Breast epithelium (tissue), 4 donors: ENCODE data around the gene PRDM1. TPM values are rescaled to one million over a fixed set of nuclear protein-coding genes. Genes with fewer than 3 reads are reported as not detected.

Source experiments
- DNase-seq, 2 donors: peaks; one replicate each; pipeline ENCODE4 v3.0.0-alpha.2; 2019; ENCODE audit warnings: low spot score in 2 of 2
- H3K27ac ChIP-seq, 2 donors: fragments of 200-600 bp; sonication (generic) in 1 of 2; one replicate each; pipeline ENCODE4 v1.5.1; 2016 to 2019; ENCODE audit warnings: mild to moderate bottlenecking in 1 of 2
- H3K27me3 ChIP-seq, 2 donors: fragments of 200-600 bp; sonication (generic) in 1 of 2; one replicate each; pipeline versions ENCODE4 v1.5.1 to v1.6.0; 2017 to 2019; ENCODE audit warnings: control low read depth in 1 of 2, mild to moderate bottlenecking in 1 of 2
- H3K36me3 ChIP-seq: fragments of 200-600 bp; one replicate; pipeline ENCODE4 v1.5.1; 2019
- H3K4me1 ChIP-seq, 2 donors: fragments of 200-600 bp; sonication (generic); one replicate each; pipeline ENCODE4 v1.5.1; 2016 to 2019; ENCODE audit warnings: control low read depth in 1 of 2
- H3K4me3 ChIP-seq, 3 donors: fragments of 200-600 bp; sonication (generic); 1 replicate in 2 of 3; 2 replicates in 1 of 3; pipeline ENCODE4 v1.5.1; 2016 to 2019; ENCODE audit warnings: mild to moderate bottlenecking in 3 of 3, moderate library complexity in 2 of 3
- H3K9me3 ChIP-seq, 2 donors: fragments of 200-600 bp; sonication (generic) in 1 of 2; one replicate each; pipeline ENCODE4 v1.5.1; 2016 to 2019; ENCODE audit warnings: control low read depth in 1 of 2
- CTCF ChIP-seq, 3 donors: fragments of 450-650 bp; IDR thresholded peaks; one replicate each; pipeline ENCODE4 v1.5.1; 2016 to 2017; ENCODE audit warnings: antibody characterized with exemption in 3 of 3, mild to moderate bottlenecking in 3 of 3, moderate library complexity in 3 of 3
- POLR2A ChIP-seq: fragments of 450-650 bp; IDR thresholded peaks from one replicate; pipeline ENCODE4 v1.6.1; 2016; ENCODE audit warnings: antibody characterized with exemption, mild to moderate bottlenecking, moderate library complexity
- POLR2AphosphoS5 ChIP-seq, 3 donors: sonication (generic); formaldehyde crosslinking; IDR thresholded peaks; one replicate each; pipeline ENCODE4 v1.6.1; 2017; ENCODE audit warnings: antibody characterized with exemption in 3 of 3
- intact Hi-C: fragments of 100-400 bp; cut with DNase I; formaldehyde crosslinking; loops from one replicate; pipeline ENCODE4 v1.15.1; 2023; ENCODE audit warnings: low total_unique reads
- total RNA-seq, 3 donors: library from RNA; depleted of rRNA; stranded (reverse); fragments of >200 nt; gene quantifications; one replicate each; pipeline ENCODE4 v1.1.0, GENCODE V29; 2016

PRDM1 gene
- total RNA-seq, 3 donors from 2014 or later = 6.9 to 16.0 (median 13.1) TPM

- no peaks in the 10 kb centered on the region for H3K9me3 ChIP-seq
- intact Hi-C loops = no loop called here
- no peaks in the 10 kb centered on the region for H3K36me3 ChIP-seq
- H3K4me1 ChIP-seq = no peaks in the 10 kb centered on the region
- H3K27me3 ChIP-seq = no peaks in the 10 kb centered on the region
- DNase-seq = no peak
- TF ChIP-seq CTCF (IDR thresholded peaks at IDR 0.05) = no peak
- no peak for TF ChIP-seq POLR2A
- H3K4me3 ChIP-seq = peak overlapping the region in 1 of 3 donors; percentile 7
- H3K27ac ChIP-seq = peak overlapping the region in 1 of 2 donors; percentile 56
These were observed 8.3 kb downstream of the PRDM1 start for GRCh38 chr6:106094261-106094963.

GRCh38 chr6:106094964-106095335 is 8.8 kb downstream of the PRDM1 start:
- H3K9me3 ChIP-seq = no peaks in the 10 kb centered on the region
- no peak overlapping the region for H3K27ac ChIP-seq
- H3K4me3 ChIP-seq = no peak overlapping the region
- no peak for DNase-seq
- intact Hi-C loops = no loop called here
- no peak for TF ChIP-seq POLR2A
- no peak for TF ChIP-seq POLR2AphosphoS5 (IDR thresholded peaks at IDR 0.05)
- TF ChIP-seq CTCF (IDR thresholded peaks at IDR 0.05) = no peak
- no peaks in the 10 kb centered on the region for H3K4me1 ChIP-seq
- H3K27me3 ChIP-seq = no peaks in the 10 kb centered on the region
- H3K36me3 ChIP-seq = no peaks in the 10 kb centered on the region

GRCh38 chr6:106097411-106098231 is 11.5 kb downstream of the PRDM1 start:
- Histone ChIP-seq H3K4me3 (peak overlapping the region; percentile 36 to 58 (median 42)), H3K27ac (peak overlapping the region; percentile 62 to 81), H3K9me3 (no peaks in the 10 kb centered on the region), H3K36me3 (no peaks in the 10 kb centered on the region), H3K4me1 (no peaks in the 10 kb centered on the region), H3K27me3 (no peaks in the 10 kb centered on the region)
- intact Hi-C loops = no loop called here
- no peak for DNase-seq
- peak in 1 of 3 donors; percentile 35 for TF ChIP-seq POLR2AphosphoS5 (IDR thresholded peaks at IDR 0.05)
- TF ChIP-seq CTCF (IDR thresholded peaks at IDR 0.05) = no peak
- no peak for TF ChIP-seq POLR2A

- intact Hi-C loops = no loop called here
- H3K4me1 ChIP-seq = no peaks in the 10 kb centered on the region
- H3K27ac ChIP-seq = peak overlapping the region; percentile 62 to 81
- no peaks in the 10 kb centered on the region for H3K36me3 ChIP-seq
- H3K27me3 ChIP-seq = no peaks in the 10 kb centered on the region
- H3K4me3 ChIP-seq = peak overlapping the region; percentile 36 to 58 (median 42)
- no peak for DNase-seq
- no peaks in the 10 kb centered on the region for H3K9me3 ChIP-seq
- TF ChIP-seq CTCF (IDR thresholded peaks at IDR 0.05) (no peak), POLR2A (no peak), POLR2AphosphoS5 (IDR thresholded peaks at IDR 0.05) (peak in 1 of 3 donors; percentile 27)
These were observed 12.5 kb downstream of the PRDM1 start for GRCh38 chr6:106098383-106099234.
